K562 (cell line): ENCODE results near the gene AZU1. TPM values are rescaled to one million over a fixed set of nuclear protein-coding genes. Genes with fewer than 3 reads are reported as not detected.

ENCODE experiments used
- RBFOX2 ChIP-seq: fragments of 200-400 bp; formaldehyde crosslinking; IDR thresholded peaks from 2 replicates; pipeline ENCODE4 v1.6.1; 2017; ENCODE audit warnings: low read depth, mild to moderate bottlenecking, low read length, moderate library complexity
- ZBTB7A ChIP-seq: IDR thresholded peaks from 2 replicates; pipeline ENCODE4 v1.6.1; 2011; ENCODE audit warnings: low read depth, mild to moderate bottlenecking, low read length, moderate library complexity, borderline replicate concordance; ENCODE audit not compliant: control insufficient read depth
- polyA plus RNA-seq, 8 experiments: library from polyadenylated mRNA; depleted of rRNA in 4 of 8; stranded (reverse) in 5 of 8; unstranded in 3 of 8; fragments of >200 nt; fragmentation: Nextera tagmentation in 2 of 8; fragmentation: Illumina TruSeq in 1 of 8; extraction: Ambion mirVana in 2 of 8; extraction: Trizol in 1 of 8; gene quantifications; 2 replicates each; pipeline versions ENCODE4 v1.2.1 to v1.2.3, GENCODE V29; 2011 to 2014; ENCODE audit warnings: inconsistent platforms in 1 of 8, missing spikeins in 1 of 8
- total RNA-seq, 7 experiments: library from RNA; depleted of rRNA in 6 of 7; stranded (reverse); fragments of >200 nt in 6 of 7; fragmentation: Illumina TruSeq in 2 of 7; extraction: Trizol in 2 of 7; gene quantifications; 2 replicates each; pipeline versions ENCODE4 v1.2.1 to v1.2.3, GENCODE V29; 2011 to 2021; ENCODE audit warnings: low replicate concordance in 1 of 7
- TF ChIP-seq, protein P1 (sequence below): fragments of 250-450 bp; sonication (Bioruptor Pico); IDR thresholded peaks from 2 replicates; pipeline ENCODE4 v1.4.0; 2020

AZU1 gene
- total and polyA plus RNA-seq, 9 of the 15 experiments (the other 6 are each of a cell fraction or from before 2014, with no cell fraction given) = 0.29 to 1.9 (median 0.59) TPM; not detected in 3

DNA sequence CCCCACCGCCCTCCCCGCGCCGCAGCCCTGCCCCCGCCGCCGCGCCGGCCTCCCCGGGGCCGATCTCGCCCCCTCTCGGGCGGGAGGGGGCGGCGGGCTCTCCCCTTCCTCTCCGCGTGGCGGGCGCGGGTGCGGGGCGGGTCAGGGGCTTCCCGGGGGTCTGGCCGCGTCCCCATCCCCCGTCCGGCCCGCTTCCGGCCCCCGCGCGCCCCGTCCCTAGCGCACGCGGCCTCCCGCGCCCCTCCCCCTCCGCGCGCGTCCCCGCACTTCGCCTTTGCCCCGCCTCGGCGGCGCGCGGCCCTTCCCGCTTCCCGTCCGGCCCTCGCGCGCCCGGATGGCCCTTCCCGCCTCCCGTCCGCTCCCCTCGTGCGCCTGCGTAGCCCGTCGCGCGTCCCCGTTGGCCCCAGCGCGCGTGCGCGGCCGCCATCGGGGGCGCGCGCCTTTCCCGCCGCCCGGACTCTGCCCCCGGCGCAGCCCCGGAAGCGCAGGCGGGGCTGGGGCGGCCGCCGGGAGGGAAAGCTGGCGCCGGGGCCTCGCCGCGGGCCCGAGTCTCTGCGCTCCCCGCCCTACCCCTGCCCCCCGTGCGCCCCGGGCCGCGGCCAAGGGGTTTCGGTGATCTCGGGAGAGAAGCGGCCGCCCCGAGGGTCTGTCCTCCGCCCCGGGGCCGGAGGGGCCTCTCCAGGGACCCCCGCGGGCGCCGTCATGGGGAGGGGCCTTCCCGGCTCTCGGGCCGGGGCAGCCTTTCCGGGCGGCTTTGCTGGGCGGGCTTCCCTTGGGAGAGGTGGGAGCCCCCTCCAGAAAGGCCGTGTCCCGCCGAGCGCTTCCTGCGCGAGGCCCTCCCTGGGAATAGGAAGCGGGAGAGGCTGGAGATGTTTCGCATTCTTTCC lies 29.9 kb upstream of the AZU1 start (continued):
- TF ChIP-seq ZBTB7A = peak; percentile 94
- TF ChIP-seq RBFOX2 = peak; percentile 89
- TF ChIP-seq, protein P1, sequence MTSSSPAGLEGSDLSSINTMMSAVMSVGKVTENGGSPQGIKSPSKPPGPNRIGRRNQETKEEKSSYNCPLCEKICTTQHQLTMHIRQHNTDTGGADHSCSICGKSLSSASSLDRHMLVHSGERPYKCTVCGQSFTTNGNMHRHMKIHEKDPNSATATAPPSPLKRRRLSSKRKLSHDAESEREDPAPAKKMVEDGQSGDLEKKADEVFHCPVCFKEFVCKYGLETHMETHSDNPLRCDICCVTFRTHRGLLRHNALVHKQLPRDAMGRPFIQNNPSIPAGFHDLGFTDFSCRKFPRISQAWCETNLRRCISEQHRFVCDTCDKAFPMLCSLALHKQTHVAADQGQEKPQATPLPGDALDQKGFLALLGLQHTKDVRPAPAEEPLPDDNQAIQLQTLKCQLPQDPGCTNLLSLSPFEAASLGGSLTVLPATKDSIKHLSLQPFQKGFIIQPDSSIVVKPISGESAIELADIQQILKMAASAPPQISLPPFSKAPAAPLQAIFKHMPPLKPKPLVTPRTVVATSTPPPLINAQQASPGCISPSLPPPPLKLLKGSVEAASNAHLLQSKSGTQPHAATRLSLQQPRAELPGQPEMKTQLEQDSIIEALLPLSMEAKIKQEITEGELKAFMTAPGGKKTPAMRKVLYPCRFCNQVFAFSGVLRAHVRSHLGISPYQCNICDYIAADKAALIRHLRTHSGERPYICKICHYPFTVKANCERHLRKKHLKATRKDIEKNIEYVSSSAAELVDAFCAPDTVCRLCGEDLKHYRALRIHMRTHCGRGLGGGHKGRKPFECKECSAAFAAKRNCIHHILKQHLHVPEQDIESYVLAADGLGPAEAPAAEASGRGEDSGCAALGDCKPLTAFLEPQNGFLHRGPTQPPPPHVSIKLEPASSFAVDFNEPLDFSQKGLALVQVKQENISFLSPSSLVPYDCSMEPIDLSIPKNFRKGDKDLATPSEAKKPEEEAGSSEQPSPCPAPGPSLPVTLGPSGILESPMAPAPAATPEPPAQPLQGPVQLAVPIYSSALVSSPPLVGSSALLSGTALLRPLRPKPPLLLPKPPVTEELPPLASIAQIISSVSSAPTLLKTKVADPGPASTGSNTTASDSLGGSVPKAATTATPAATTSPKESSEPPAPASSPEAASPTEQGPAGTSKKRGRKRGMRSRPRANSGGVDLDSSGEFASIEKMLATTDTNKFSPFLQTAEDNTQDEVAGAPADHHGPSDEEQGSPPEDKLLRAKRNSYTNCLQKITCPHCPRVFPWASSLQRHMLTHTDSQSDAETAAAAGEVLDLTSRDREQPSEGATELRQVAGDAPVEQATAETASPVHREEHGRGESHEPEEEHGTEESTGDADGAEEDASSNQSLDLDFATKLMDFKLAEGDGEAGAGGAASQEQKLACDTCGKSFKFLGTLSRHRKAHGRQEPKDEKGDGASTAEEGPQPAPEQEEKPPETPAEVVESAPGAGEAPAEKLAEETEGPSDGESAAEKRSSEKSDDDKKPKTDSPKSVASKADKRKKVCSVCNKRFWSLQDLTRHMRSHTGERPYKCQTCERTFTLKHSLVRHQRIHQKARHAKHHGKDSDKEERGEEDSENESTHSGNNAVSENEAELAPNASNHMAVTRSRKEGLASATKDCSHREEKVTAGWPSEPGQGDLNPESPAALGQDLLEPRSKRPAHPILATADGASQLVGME = no peak
- TF ChIP-seq, all 486 proteins: peak for 73
